HepG2 (cell line): ENCODE measurements around the gene DUSP16. TPM values are rescaled to one million over a fixed set of nuclear protein-coding genes. Genes with fewer than 3 reads are reported as not detected.

Experiments
- CCAR2 ChIP-seq: fragments of 200-400 bp; formaldehyde crosslinking; optimal IDR thresholded peaks from 2 replicates; pipeline ENCODE3; 2018; ENCODE audit warnings: low read depth, mild to moderate bottlenecking, low read length, moderate library complexity
- ETV6 ChIP-seq: sonication (generic); formaldehyde crosslinking; conservative IDR thresholded peaks from 2 replicates; pipeline ENCODE4 v1.4.0; 2020; ENCODE audit warnings: missing genetic modification reagents
- HMG20A ChIP-seq: IDR thresholded peaks from 2 replicates; pipeline ENCODE4 v1.6.1; 2016; ENCODE audit warnings: borderline replicate concordance
- HNF4A ChIP-seq: sonication (generic); formaldehyde crosslinking; IDR thresholded peaks from 2 replicates; pipeline ENCODE4 v1.4.0; 2020; ENCODE audit warnings: missing genetic modification reagents
- HOXA7 ChIP-seq: sonication (generic); formaldehyde crosslinking; IDR thresholded peaks from 2 replicates; pipeline ENCODE4 v1.8.1; 2022; ENCODE audit warnings: mild to moderate bottlenecking, missing genetic modification reagents, moderate library complexity
- KLF15 ChIP-seq: sonication (generic); formaldehyde crosslinking; IDR thresholded peaks from 2 replicates; pipeline ENCODE4 v1.8.1; 2023; ENCODE audit warnings: borderline replicate concordance, mild to moderate bottlenecking, inconsistent platforms, missing genetic modification reagents, mixed read lengths
- NFE2L2 ChIP-seq: fragments of 150-350 bp; IDR thresholded peaks from 2 replicates; pipeline ENCODE4 v1.6.1; 2014; ENCODE audit warnings: low read length
- NR2F1 ChIP-seq, 2 experiments: fragments of 450-650 bp in 1 of 2; formaldehyde crosslinking in 1 of 2; IDR thresholded peaks; 2 replicates each; pipeline versions ENCODE4 v1.5.0 to v1.6.1; 2016 to 2020; ENCODE audit warnings: mild to moderate bottlenecking in 1 of 2, missing compliant biosample characterization in 1 of 2, missing genetic modification reagents in 1 of 2, moderate library complexity in 1 of 2
- THAP11 ChIP-seq: IDR thresholded peaks from 2 replicates; pipeline ENCODE4 v1.6.1; 2016; ENCODE audit warnings: missing biosample characterization, missing genetic modification reagents
- XRCC5 ChIP-seq: fragments of 200-400 bp; formaldehyde crosslinking; optimal IDR thresholded peaks from 2 replicates; pipeline ENCODE3; 2017; ENCODE audit warnings: mild to moderate bottlenecking, low read length
- ZFY ChIP-seq: sonication (generic); formaldehyde crosslinking; IDR thresholded peaks from 2 replicates; pipeline ENCODE4 v1.4.0; 2020; ENCODE audit warnings: missing genetic modification reagents
- ZNF12 ChIP-seq: sonication (generic); formaldehyde crosslinking; IDR thresholded peaks from 2 replicates; pipeline ENCODE4 v1.5.0; 2020; ENCODE audit warnings: missing genetic modification reagents
- ZNF225 ChIP-seq: sonication (generic); formaldehyde crosslinking; IDR thresholded peaks from 2 replicates; pipeline ENCODE4 v1.4.0; 2020; ENCODE audit warnings: mild to moderate bottlenecking, missing genetic modification reagents
- ZNF260 ChIP-seq: sonication (generic); formaldehyde crosslinking; IDR thresholded peaks from 2 replicates; pipeline ENCODE4 v1.4.0; 2020; ENCODE audit warnings: missing genetic modification reagents, low read depth, mild to moderate bottlenecking, borderline replicate concordance
- ZNF549 ChIP-seq: sonication (generic); formaldehyde crosslinking; IDR thresholded peaks from 2 replicates; pipeline ENCODE4 v1.5.0; 2020; ENCODE audit warnings: missing genetic modification reagents
- ZNF552 ChIP-seq: sonication (generic); formaldehyde crosslinking; IDR thresholded peaks from 2 replicates; pipeline ENCODE4 v1.9.0; 2022; ENCODE audit warnings: missing genetic modification reagents, mild to moderate bottlenecking, borderline replicate concordance
- ZNF564 ChIP-seq: sonication (generic); formaldehyde crosslinking; IDR thresholded peaks from 2 replicates; pipeline ENCODE4 v1.8.1; 2023; ENCODE audit warnings: mild to moderate bottlenecking, missing genetic modification reagents
- ZNF577 ChIP-seq: sonication (generic); formaldehyde crosslinking; IDR thresholded peaks from 2 replicates; pipeline ENCODE4 v1.4.0; 2020; ENCODE audit warnings: mild to moderate bottlenecking, low read depth, missing genetic modification reagents, borderline replicate concordance
- ZSCAN22 ChIP-seq: sonication (generic); formaldehyde crosslinking; IDR thresholded peaks from 2 replicates; pipeline ENCODE4 v1.4.0; 2020; ENCODE audit warnings: mild to moderate bottlenecking, missing genetic modification reagents
- polyA plus RNA-seq, 8 experiments: library from polyadenylated mRNA; depleted of rRNA in 3 of 8; stranded (reverse) in 7 of 8; unstranded in 1 of 8; fragments of >200 nt; fragmentation: Illumina TruSeq in 4 of 8; extraction: Trizol in 4 of 8; gene quantifications; 2 replicates each; pipeline versions ENCODE4 v1.2.1 to v1.2.3, GENCODE V29; 2011 to 2016; ENCODE audit warnings: low read depth in 4 of 8, missing spikeins in 1 of 8, mixed read lengths in 1 of 8; ENCODE audit not compliant: insufficient read depth in 1 of 8
- total RNA-seq, 5 experiments: library from RNA; depleted of rRNA; stranded (reverse); fragments of >200 nt; fragmentation: Illumina TruSeq; extraction: Trizol; gene quantifications; 2 replicates each; pipeline ENCODE4 v1.2.3, GENCODE V29; 2016; ENCODE audit warnings: low read depth in 1 of 5
- TF ChIP-seq, protein P1 (sequence below), 2 experiments: sonication (generic) in 1 of 2; formaldehyde crosslinking in 1 of 2; IDR thresholded peaks; 2 replicates each; pipeline versions ENCODE4 v1.6.1 to v1.9.0; 2014 to 2022; ENCODE audit warnings: antibody characterized with exemption in 1 of 2, borderline replicate concordance in 1 of 2, inconsistent platforms in 1 of 2, low read depth in 1 of 2, missing genetic modification reagents in 1 of 2
- TF ChIP-seq, protein P2 (sequence below): IDR thresholded peaks from 2 replicates; pipeline ENCODE4 v1.6.1; 2018; ENCODE audit warnings: missing genetic modification reagents

DUSP16 gene
- total and polyA plus RNA-seq, 2 of the 13 experiments (the other 11 are each of a cell fraction or from before 2014, with no cell fraction given), result 45.7 to 46.6 TPM

DNA sequence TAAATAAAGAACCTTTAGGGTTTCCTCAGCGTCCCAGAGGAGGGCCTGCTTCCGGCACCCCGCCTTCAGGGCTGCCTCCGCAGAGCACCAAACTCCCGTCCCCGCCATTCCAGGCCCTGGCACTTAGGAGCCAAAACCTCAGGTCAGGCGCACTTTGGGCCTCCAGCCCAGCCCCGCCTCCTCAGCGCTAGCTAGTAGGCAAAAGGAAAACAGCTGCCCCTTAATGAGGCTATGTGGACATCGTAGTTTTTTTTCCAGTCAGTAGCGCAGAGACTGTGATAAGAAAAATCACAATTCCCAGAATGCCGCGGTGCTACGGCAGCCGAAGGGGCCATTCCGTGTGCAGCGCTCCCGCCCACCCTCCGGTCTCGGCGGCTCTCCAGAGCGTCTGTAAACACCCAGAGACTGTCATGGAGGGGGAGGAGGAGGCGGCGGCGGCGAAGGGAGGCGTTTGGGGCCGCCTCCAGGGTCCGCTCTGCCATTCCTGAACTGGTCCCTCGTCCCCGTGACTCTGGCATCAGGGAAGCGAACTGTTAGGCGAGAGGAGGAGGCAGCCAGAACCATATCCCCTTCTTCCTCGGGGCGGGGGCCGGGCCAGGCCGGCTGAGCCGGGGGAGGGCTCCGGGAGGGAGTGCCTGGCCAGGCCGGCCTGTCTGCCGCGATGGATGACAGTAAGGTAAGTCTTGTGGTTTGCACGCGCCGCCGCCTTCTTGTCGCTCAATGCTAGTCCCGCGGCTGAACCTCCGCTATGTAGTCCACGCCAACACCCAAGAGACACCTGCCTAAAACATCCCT is 49.0 kb upstream of the DUSP16 start, which contains the start of gene CREBL2 (continued):
- peak; percentile 87 for TF ChIP-seq CCAR2
- TF ChIP-seq HMG20A (CRISPR knock-in tag), result peak; percentile 45; the same call in 1 of the 2 replicates
- no peak for TF ChIP-seq ETV6 (CRISPR knock-in tag)
- TF ChIP-seq ZNF577 (CRISPR knock-in tag), result no peak
- TF ChIP-seq ZNF549 (CRISPR knock-in tag), result no peak
- TF ChIP-seq ZNF552 (CRISPR knock-in tag), result 0 out of 2 replicates have a peak, but pooled peaks have one; percentile 69
- TF ChIP-seq ZNF564, result no peak
- TF ChIP-seq KLF15 (CRISPR knock-in tag), result no peak
- peak; percentile 58 for TF ChIP-seq XRCC5
- TF ChIP-seq ZNF260, result no peak
- TF ChIP-seq HOXA7 (CRISPR knock-in tag), result no peak
- 0 out of 2 replicates have a peak, but pooled peaks have one; percentile 36 for TF ChIP-seq ZSCAN22 (CRISPR knock-in tag)
- TF ChIP-seq NFE2L2, result no peak
- TF ChIP-seq NR2F1 (CRISPR knock-in tag; IDR thresholded peaks at IDR 0.05), result no peak
- TF ChIP-seq, protein P1, sequence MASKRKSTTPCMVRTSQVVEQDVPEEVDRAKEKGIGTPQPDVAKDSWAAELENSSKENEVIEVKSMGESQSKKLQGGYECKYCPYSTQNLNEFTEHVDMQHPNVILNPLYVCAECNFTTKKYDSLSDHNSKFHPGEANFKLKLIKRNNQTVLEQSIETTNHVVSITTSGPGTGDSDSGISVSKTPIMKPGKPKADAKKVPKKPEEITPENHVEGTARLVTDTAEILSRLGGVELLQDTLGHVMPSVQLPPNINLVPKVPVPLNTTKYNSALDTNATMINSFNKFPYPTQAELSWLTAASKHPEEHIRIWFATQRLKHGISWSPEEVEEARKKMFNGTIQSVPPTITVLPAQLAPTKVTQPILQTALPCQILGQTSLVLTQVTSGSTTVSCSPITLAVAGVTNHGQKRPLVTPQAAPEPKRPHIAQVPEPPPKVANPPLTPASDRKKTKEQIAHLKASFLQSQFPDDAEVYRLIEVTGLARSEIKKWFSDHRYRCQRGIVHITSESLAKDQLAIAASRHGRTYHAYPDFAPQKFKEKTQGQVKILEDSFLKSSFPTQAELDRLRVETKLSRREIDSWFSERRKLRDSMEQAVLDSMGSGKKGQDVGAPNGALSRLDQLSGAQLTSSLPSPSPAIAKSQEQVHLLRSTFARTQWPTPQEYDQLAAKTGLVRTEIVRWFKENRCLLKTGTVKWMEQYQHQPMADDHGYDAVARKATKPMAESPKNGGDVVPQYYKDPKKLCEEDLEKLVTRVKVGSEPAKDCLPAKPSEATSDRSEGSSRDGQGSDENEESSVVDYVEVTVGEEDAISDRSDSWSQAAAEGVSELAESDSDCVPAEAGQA (IDR thresholded peaks at IDR 0.05; ENCODE audit: low read depth), result peak; percentile 70; the same call in 1 of the 2 replicates
- TF ChIP-seq, protein P1 (CRISPR knock-in tag; IDR thresholded peaks at IDR 0.05; ENCODE audit: borderline replicate concordance), result 0 out of 2 replicates have a peak, but pooled peaks have one; percentile 3
- TF ChIP-seq HNF4A (CRISPR knock-in tag), result peak; percentile 82
- TF ChIP-seq, protein P2, sequence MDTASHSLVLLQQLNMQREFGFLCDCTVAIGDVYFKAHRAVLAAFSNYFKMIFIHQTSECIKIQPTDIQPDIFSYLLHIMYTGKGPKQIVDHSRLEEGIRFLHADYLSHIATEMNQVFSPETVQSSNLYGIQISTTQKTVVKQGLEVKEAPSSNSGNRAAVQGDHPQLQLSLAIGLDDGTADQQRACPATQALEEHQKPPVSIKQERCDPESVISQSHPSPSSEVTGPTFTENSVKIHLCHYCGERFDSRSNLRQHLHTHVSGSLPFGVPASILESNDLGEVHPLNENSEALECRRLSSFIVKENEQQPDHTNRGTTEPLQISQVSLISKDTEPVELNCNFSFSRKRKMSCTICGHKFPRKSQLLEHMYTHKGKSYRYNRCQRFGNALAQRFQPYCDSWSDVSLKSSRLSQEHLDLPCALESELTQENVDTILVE (CRISPR knock-in tag), result peak; percentile 97
- peak; percentile 90 for TF ChIP-seq ZFY
- TF ChIP-seq ZNF225 (CRISPR knock-in tag), result no peak
- TF ChIP-seq ZNF12 (CRISPR knock-in tag), result no peak; the same call in 1 of the 2 replicates
- peak; percentile 96 for TF ChIP-seq THAP11 (CRISPR knock-in tag)
